Common myeloid progenitor, CD34-positive (primary cell): ENCODE data around the gene TNFRSF19.

ENCODE experiments used
- CTCF ChIA-PET: fragments of 350-600 bp; sonication (Branson Sonifier 250); formaldehyde crosslinking; loops from one replicate; lab custom pipeline; 2021; ENCODE audit warnings: antibody characterized with exemption; lab: Charles Lee
- POLR2A ChIA-PET: fragments of 350-600 bp; sonication (Branson Sonifier 250); formaldehyde crosslinking; loops from one replicate; lab custom pipeline; 2021; ENCODE audit warnings: antibody characterized with exemption; lab: Charles Lee
- DNase-seq, 3 donors: peaks; one replicate each; pipeline versions ENCODE4 v3.0.0 to v3.0.0-alpha.2; 2013
- H3K27ac ChIP-seq, 2 experiments: 1 replicate in 1 of 2; 2 replicates in 1 of 2; pipeline ENCODE4 v1.7.0; 2013; ENCODE audit warnings: inconsistent platforms in 2 of 2, low read length in 2 of 2, mild to moderate bottlenecking in 2 of 2, low read depth in 1 of 2, moderate library complexity in 1 of 2; ENCODE audit not compliant: severe bottlenecking in 2 of 2, insufficient read depth in 1 of 2, poor library complexity in 1 of 2
- H3K27me3 ChIP-seq, 5 experiments: replicated peaks in 2 of 5; 1 replicate in 3 of 5; 2 replicates in 2 of 5; pipeline versions ENCODE4 v1.6.1 to v1.7.0; 2013; ENCODE audit warnings: low read length in 4 of 5, mild to moderate bottlenecking in 2 of 5, moderate library complexity in 2 of 5, inconsistent platforms in 1 of 5; ENCODE audit not compliant: insufficient read depth in 5 of 5, control insufficient read depth in 4 of 5
- H3K36me3 ChIP-seq, 4 experiments: 1 replicate in 2 of 4; 2 replicates in 2 of 4; pipeline versions ENCODE4 v1.6.1 to v1.7.0; 2013; ENCODE audit warnings: low read length in 3 of 4, control low read depth in 1 of 4, mild to moderate bottlenecking in 1 of 4; ENCODE audit not compliant: control insufficient read depth in 4 of 4, insufficient read depth in 4 of 4
- H3K4me1 ChIP-seq, 4 experiments: 1 replicate in 3 of 4; 2 replicates in 1 of 4; pipeline versions ENCODE4 v1.6.1 to v1.7.1; 2013; ENCODE audit warnings: low read length in 3 of 4, mild to moderate bottlenecking in 3 of 4, control low read depth in 1 of 4, inconsistent platforms in 1 of 4, moderate library complexity in 1 of 4; ENCODE audit not compliant: control insufficient read depth in 4 of 4, insufficient read depth in 4 of 4; ENCODE audit errors: control extremely low read depth in 1 of 4
- H3K4me3 ChIP-seq, 7 experiments: 1 replicate in 4 of 7; 2 replicates in 3 of 7; pipeline versions ENCODE4 v1.5.1 to v1.7.0; 2013; ENCODE audit warnings: mild to moderate bottlenecking in 7 of 7, low read length in 6 of 7, moderate library complexity in 6 of 7, inconsistent platforms in 2 of 7, low read depth in 2 of 7, control low read depth in 1 of 7; ENCODE audit not compliant: insufficient read depth in 4 of 7, control insufficient read depth in 1 of 7; ENCODE audit errors: extremely low read depth in 1 of 7
- H3K9me3 ChIP-seq, 5 experiments: 1 replicate in 4 of 5; 2 replicates in 1 of 5; pipeline versions ENCODE4 v1.6.1 to v1.7.1; 2013; ENCODE audit warnings: low read length in 4 of 5, mild to moderate bottlenecking in 2 of 5, inconsistent platforms in 1 of 5, low read depth in 1 of 5, moderate library complexity in 1 of 5; ENCODE audit not compliant: control insufficient read depth in 4 of 5, insufficient read depth in 2 of 5; ENCODE audit errors: control extremely low read depth in 1 of 5
- WGBS: methylation state at CpG from one replicate; pipeline ENCODE4 v1.1.5; 2013; ENCODE audit not compliant: insufficient coverage; 5-methylcytosine and 5-hydroxymethylcytosine counted together

The TNFRSF19 gene

DNA sequence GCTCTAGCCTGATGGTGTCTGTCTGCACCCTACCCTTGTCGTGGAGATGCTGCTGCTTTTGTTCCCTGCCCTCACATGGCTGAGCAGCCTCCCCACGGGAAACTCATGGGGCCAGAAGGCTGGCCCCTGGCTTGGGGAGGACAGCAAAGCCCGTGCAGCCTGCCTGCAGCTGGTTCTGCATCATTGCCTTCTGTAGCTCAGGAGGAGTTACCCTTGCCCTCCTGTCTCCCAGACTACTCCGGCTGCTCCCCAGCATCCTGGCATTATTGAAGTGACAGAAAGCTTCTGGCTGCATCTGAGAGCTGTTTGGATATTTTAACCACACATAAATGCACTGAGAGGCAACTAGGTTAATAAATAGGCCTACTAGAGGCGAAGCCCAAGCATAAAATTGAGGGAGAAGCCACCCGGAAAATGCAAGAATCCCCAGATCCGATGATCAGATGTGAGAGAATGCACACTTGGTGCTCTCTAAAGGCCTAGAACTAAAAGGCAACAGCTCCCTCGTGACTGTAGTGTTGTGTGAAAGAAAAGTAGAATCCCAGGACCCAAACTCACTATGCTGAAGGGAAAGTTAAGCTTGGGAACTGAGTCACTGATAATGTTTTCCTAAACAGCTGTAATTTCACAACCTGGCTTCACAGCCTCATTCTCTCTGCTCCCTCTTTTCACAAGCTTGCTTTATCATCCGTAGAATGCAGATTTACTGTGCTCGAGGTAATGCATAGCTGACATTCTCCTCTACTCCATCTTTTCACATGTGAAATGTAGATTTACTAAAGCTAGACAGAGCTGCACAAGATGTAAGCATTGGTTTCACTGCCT is 110.8 kb downstream of the TNFRSF19 start:
- ChIA-PET CTCF (no interaction called here), POLR2A (no interaction called here)
- Histone ChIP-seq H3K4me3 (no peak overlapping the region), H3K27me3 (no peaks in the 10 kb centered on the region), H3K27ac (no peak overlapping the region), H3K36me3 (no peaks in the 10 kb centered on the region), H3K9me3 (peaks cover 0 to 22% (median 3%) of the 10 kb centered on the region in 5 experiments), H3K4me1 (no peaks in the 10 kb centered on the region)
- WGBS, result 86% methylated on average over 8 of the region's 10 CpGs
- DNase-seq, result no peak

DNA sequence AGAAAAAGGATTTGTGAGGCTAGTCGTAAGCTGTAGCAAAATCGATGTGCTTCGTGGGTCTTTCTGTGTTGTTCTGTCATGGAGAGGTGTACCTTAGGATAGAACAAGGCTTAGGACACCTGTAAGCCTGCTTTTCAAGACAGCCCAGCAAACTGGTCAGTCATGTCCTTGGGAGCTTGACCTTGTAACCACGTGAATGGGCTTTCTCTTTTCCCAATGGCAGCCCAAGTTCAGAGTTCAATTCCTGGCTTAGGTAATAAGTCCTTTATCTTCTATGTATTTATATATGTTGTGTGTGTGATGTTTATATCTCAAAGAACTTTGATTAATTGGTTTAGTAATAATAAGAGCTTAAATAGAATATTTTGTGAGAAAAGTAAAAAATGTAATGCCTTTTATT is 112.9 kb downstream of the TNFRSF19 start:
- WGBS, result 100% methylated on average over 1 of the region's 4 CpGs
- H3K36me3 ChIP-seq, result no peaks in the 10 kb centered on the region
- POLR2A ChIA-PET, result no interaction called here
- H3K27me3 ChIP-seq, result no peaks in the 10 kb centered on the region
- CTCF ChIA-PET, result no interaction called here
- H3K9me3 ChIP-seq, result peaks cover 0 to 22% (median 3%) of the 10 kb centered on the region in 5 experiments
- no peak overlapping the region for H3K27ac ChIP-seq
- H3K4me1 ChIP-seq, result no peaks in the 10 kb centered on the region
- H3K4me3 ChIP-seq, result no peak overlapping the region
- DNase-seq, result no peak

DNA sequence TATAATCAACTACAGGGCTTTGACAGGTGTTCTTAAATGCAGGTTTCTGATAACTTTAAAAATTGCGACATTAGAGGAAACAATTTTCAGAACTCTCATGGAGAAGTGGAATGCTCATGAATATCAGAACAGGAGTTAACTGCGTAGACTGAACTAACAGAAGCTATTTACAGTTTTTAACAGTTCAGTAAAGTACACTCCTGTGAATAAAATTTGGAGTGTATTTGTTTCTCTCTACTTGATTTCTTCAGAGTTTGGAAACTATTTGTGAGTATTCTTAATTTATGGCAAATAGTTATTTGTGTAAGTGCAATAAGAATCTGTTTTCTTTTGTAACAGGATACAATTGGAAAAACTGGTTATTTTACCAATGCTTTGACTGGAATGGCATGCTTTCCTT is 114.4 kb downstream of the TNFRSF19 start:
- 86% methylated on average over 1 of the region's 2 CpGs for WGBS
- Histone ChIP-seq H3K4me1 (no peaks in the 10 kb centered on the region), H3K27me3 (no peaks in the 10 kb centered on the region), H3K4me3 (no peak overlapping the region), H3K27ac (no peak overlapping the region), H3K36me3 (no peaks in the 10 kb centered on the region), H3K9me3 (peaks cover 0 to 22% (median 3%) of the 10 kb centered on the region in 5 experiments)
- POLR2A ChIA-PET, result no interaction called here
- peak; percentile 10 to 28 (median 13) for DNase-seq
- CTCF ChIA-PET, result no interaction called here

DNA sequence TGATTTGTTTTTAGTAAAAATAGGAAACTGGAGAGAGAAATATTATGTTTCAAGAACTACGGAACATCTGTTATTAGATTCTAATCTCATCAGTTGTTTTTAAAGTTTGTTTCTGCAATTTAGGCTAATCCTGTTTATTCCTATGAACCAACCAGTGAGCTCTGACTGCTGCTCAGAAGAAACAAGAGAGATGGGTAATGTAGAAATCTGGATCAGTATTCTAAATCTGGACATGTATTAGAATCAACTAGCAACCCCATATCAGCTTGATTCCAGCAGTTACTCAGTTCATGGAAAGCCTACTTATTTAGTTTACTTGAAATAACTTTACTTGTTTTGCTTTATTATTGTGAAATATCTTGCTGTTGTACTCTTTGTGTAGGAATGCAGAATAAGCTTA is 115.2 kb downstream of the TNFRSF19 start:
- WGBS, result 100% methylated on average over 1 of the region's 1 CpG
- Histone ChIP-seq H3K9me3 (peaks cover 0 to 22% (median 3%) of the 10 kb centered on the region in 5 experiments), H3K4me1 (no peaks in the 10 kb centered on the region), H3K36me3 (no peaks in the 10 kb centered on the region), H3K4me3 (no peak overlapping the region), H3K27ac (no peak overlapping the region), H3K27me3 (no peaks in the 10 kb centered on the region)
- DNase-seq, result no peak
- CTCF ChIA-PET, result no interaction called here
- POLR2A ChIA-PET, result no interaction called here

DNA sequence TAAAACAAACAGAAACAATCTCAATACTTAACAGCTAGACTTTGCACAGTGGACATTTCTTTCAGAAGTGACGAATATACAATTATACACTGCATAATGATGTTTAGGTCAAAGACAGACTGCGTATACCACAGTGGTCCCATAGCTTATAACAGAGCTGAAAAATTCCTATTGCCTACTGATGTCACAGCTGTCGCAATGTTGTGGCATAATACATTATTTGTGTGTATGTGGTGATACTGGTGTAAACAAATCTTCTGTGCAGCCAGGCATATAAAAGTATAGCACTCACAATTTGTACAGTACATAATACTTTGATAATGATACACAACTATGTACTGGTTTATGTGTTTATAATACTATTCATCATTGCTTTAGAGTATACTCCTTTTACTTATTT is 116.7 kb downstream of the TNFRSF19 start:
- H3K27me3 ChIP-seq, result no peaks in the 10 kb centered on the region
- no peak for DNase-seq
- H3K4me1 ChIP-seq, result no peaks in the 10 kb centered on the region
- H3K36me3 ChIP-seq, result no peaks in the 10 kb centered on the region
- H3K4me3 ChIP-seq, result no peak overlapping the region
- 100% methylated on average over 2 of the region's 3 CpGs for WGBS
- CTCF ChIA-PET, result interaction anchor here (1.1 kb wide), 1 partner anchor 122 kb away, joined by 3 read pairs; no protein-coding TSS in a partner anchor
- no peak overlapping the region for H3K27ac ChIP-seq
- H3K9me3 ChIP-seq, result peaks cover 0 to 22% (median 3%) of the 10 kb centered on the region in 5 experiments
- POLR2A ChIA-PET, result no interaction called here

DNA sequence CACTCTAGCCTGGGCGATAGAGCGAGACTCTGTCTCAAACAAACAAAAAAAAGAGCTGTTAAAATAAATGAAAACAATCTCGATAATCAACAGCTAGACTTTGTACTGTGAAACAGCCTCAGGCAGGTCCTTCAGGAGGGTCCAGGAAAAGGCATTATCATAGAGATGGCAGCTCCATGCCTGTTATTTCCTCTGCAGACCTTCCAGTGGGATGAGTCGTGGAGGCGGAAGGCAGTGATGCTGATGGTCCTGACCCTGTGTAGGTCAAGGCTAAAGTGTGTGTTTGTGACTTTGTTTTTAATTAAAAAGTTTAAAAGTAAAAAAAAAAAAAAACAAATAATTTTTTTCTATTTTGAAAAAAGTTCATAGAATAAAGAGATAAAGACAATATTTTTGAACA is 117.4 kb downstream of the TNFRSF19 start:
- peaks cover 0 to 22% (median 3%) of the 10 kb centered on the region in 5 experiments for H3K9me3 ChIP-seq

DNA sequence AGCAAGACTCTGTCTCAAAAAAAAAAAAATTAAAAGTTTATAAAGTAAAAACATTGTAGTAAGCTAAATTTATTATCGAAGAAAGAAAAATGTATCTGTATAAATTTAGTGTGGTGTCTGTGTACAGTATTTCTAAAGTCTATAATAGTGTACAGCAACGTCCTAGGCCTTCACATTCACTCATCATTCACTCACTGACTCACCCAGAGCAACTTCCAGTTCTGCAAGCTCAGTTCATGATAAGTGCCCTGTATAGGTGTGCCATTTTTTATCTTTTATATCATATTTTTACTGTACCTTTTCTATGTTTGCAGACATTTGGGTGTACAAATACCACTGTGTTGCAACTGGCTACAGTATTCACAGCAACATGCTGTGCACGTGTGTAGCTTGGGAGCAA is 118.1 kb downstream of the TNFRSF19 start:
- no peak overlapping the region for H3K4me3 ChIP-seq
- no peaks in the 10 kb centered on the region for H3K4me1 ChIP-seq
- no peaks in the 10 kb centered on the region for H3K36me3 ChIP-seq
- WGBS, result 100% methylated on average over 1 of the region's 3 CpGs
- H3K9me3 ChIP-seq, result peaks cover 0 to 16% (median 3%) of the 10 kb centered on the region in 5 experiments
- DNase-seq, result no peak
- POLR2A ChIA-PET, result no interaction called here
- H3K27ac ChIP-seq, result no peak overlapping the region
- H3K27me3 ChIP-seq, result no peaks in the 10 kb centered on the region
- CTCF ChIA-PET, result interaction anchor here (0.7 to 0.8 kb wide), 2 partner anchors 12 to 78 kb away, joined by 3 read pairs; no protein-coding TSS in a partner anchor

More for the DNA sequence above, 117.4 kb downstream of the TNFRSF19 start:
- ChIA-PET POLR2A (no interaction called here), CTCF (no interaction called here)
- Histone ChIP-seq H3K4me3 (no peak overlapping the region), H3K36me3 (no peaks in the 10 kb centered on the region), H3K27ac (no peak overlapping the region), H3K4me1 (no peaks in the 10 kb centered on the region), H3K27me3 (no peaks in the 10 kb centered on the region)
- 100% methylated on average over 2 of the region's 5 CpGs for WGBS
- DNase-seq, result no peak
